Neural cell (in vitro differentiated cells): Measurements from ENCODE around the gene SWAP70. TPM values are rescaled to one million over a fixed set of nuclear protein-coding genes. Genes with fewer than 3 reads are reported as not detected.

ENCODE experiments used
- H2AFZ ChIP-seq: fragments of 200-600, 300-800 bp; sonication (generic), shearing (Covaris generic); 2 replicates; pipeline ENCODE4 v1.6.0; 2014; ENCODE audit warnings: low read depth, mild to moderate bottlenecking, antibody characterized with exemption, low read length, moderate library complexity
- H3F3A ChIP-seq: fragments of 200-600 bp; shearing (Covaris generic); 2 replicates; pipeline ENCODE4 v1.6.1; 2016; ENCODE audit warnings: mild to moderate bottlenecking, moderate library complexity, mixed read lengths, antibody characterized with exemption, low read length; ENCODE audit not compliant: insufficient read depth, poor library complexity, severe bottlenecking
- H3K27ac ChIP-seq: fragments of 200-600, 300-800 bp; sonication (generic), shearing (Covaris generic); 2 replicates; pipeline ENCODE4 v1.5.1; 2014; ENCODE audit warnings: mild to moderate bottlenecking, low read length, moderate library complexity
- H3K27me3 ChIP-seq: fragments of 300-800, 200-600 bp; sonication (generic), shearing (Covaris generic); 2 replicates; pipeline ENCODE4 v1.6.0; 2014; ENCODE audit warnings: mild to moderate bottlenecking, low read depth, low read length, moderate library complexity; ENCODE audit not compliant: insufficient read depth
- H3K36me3 ChIP-seq: fragments of 300-800, 200-600 bp; sonication (generic), shearing (Covaris generic); 2 replicates; pipeline ENCODE4 v1.5.1; 2014; ENCODE audit warnings: mild to moderate bottlenecking, antibody characterized with exemption, low read length, moderate library complexity; ENCODE audit not compliant: insufficient read depth
- H3K4me2 ChIP-seq: fragments of 300-800, 200-600 bp; sonication (generic), shearing (Covaris generic); 2 replicates; pipeline ENCODE4 v1.6.0; 2014; ENCODE audit warnings: mild to moderate bottlenecking, low read length
- H3K4me3 ChIP-seq: fragments of 300-800, 200-600 bp; sonication (generic), shearing (Covaris generic); 2 replicates; pipeline ENCODE4 v1.5.1; 2014; ENCODE audit warnings: mild to moderate bottlenecking, low read length, moderate library complexity
- H3K79me2 ChIP-seq: fragments of 200-600 bp; shearing (Covaris generic); replicated peaks from 2 replicates; pipeline ENCODE4 v1.6.0; 2014; ENCODE audit warnings: mild to moderate bottlenecking, low read length, moderate library complexity; ENCODE audit not compliant: insufficient read depth
- H3K9ac ChIP-seq: fragments of 300-800, 200-600 bp; sonication (generic), shearing (Covaris generic); 2 replicates; pipeline ENCODE4 v1.6.1; 2016; ENCODE audit warnings: mild to moderate bottlenecking, low read length, mixed read lengths
- H3K9me2 ChIP-seq: fragments of 200-600 bp; shearing (Covaris generic); 2 replicates; pipeline ENCODE4 v1.6.1; 2016; ENCODE audit warnings: mild to moderate bottlenecking, low read length, mixed read lengths; ENCODE audit not compliant: insufficient read depth
- H3K9me3 ChIP-seq: fragments of 200-600, 300-800 bp; sonication (generic), shearing (Covaris generic); 2 replicates; pipeline ENCODE4 v1.6.1; 2016; ENCODE audit warnings: mild to moderate bottlenecking, mixed run types, low read length, moderate library complexity, mixed read lengths
- H4K20me1 ChIP-seq: fragments of 200-600 bp; shearing (Covaris generic); 2 replicates; pipeline ENCODE4 v1.6.1; 2016; ENCODE audit warnings: mild to moderate bottlenecking, mixed run types; ENCODE audit not compliant: insufficient read depth
- EP300 ChIP-seq: fragments of 450-650 bp; conservative IDR thresholded peaks from 2 replicates; pipeline ENCODE4 v1.6.1; 2014; ENCODE audit warnings: antibody characterized with exemption, mild to moderate bottlenecking, moderate library complexity; ENCODE audit not compliant: poor library complexity, severe bottlenecking
- EZH2 ChIP-seq: fragments of 200-600, 300-800 bp; shearing (Covaris generic), sonication (generic); IDR thresholded peaks from 2 replicates; pipeline ENCODE4 v1.6.1; 2014; ENCODE audit warnings: antibody characterized with exemption, low read length, borderline replicate concordance, mild to moderate bottlenecking; ENCODE audit not compliant: insufficient read depth, poor library complexity, severe bottlenecking
- MXI1 ChIP-seq: fragments of 450-650 bp; conservative IDR thresholded peaks from 2 replicates; pipeline ENCODE4 v1.6.1; 2014; ENCODE audit warnings: antibody characterized with exemption, mild to moderate bottlenecking; ENCODE audit not compliant: poor library complexity, severe bottlenecking
- POLR2AphosphoS5 ChIP-seq: IDR thresholded peaks from 2 replicates; pipeline ENCODE4 v1.6.1; 2012
- RAD21 ChIP-seq: fragments of 450-650 bp; conservative IDR thresholded peaks from 2 replicates; pipeline ENCODE4 v1.6.1; 2014; ENCODE audit warnings: antibody characterized with exemption, mild to moderate bottlenecking, moderate library complexity
- SMC3 ChIP-seq: fragments of 450-650 bp; conservative IDR thresholded peaks from 2 replicates; pipeline ENCODE4 v1.6.1; 2014; ENCODE audit warnings: antibody characterized with exemption, mild to moderate bottlenecking, moderate library complexity; ENCODE audit not compliant: poor library complexity
- TAF1 ChIP-seq: IDR thresholded peaks from 2 replicates; pipeline ENCODE4 v1.6.1; 2012; ENCODE audit warnings: low read depth
- polyA plus RNA-seq: library from polyadenylated mRNA; depleted of rRNA; stranded (reverse); fragments of >200 nt; gene quantifications from 2 replicates; pipeline ENCODE4 v1.2.3, GENCODE V29; 2014
- TF ChIP-seq, protein P1 (sequence below): IDR thresholded peaks from 2 replicates; pipeline ENCODE4 v1.6.1; 2012; ENCODE audit warnings: borderline replicate concordance
- TF ChIP-seq, protein P2 (sequence below): fragments of 450-650 bp; IDR thresholded peaks from 2 replicates; pipeline ENCODE4 v1.5.1; 2014; ENCODE audit warnings: antibody characterized with exemption, mild to moderate bottlenecking, moderate library complexity; ENCODE audit not compliant: poor library complexity, severe bottlenecking

The SWAP70 gene
- polyA plus RNA-seq, 1 donor from 2014 or later = 1.4 TPM

DNA sequence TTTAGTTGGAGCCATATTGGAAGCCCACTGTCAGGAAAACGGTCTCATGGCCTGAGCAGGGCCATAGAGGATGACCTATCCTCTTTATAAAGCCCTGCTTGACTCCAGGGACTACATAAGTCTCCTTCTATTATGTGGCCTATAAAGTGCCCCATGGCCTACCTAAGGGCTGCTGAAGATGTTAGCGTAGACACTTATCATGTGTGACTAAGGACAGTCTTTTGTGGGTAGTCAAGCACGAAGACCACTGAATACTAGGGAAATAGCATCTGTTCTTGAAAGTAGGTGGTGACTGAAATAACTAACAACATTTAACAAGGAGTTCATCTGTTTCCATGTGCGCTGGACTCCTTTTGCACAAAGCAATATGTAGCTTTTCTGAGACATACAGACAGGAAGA, 117.1 kb downstream of the SWAP70 start:
- no peaks in the 10 kb centered on the region for H3F3A ChIP-seq
- no peaks in the 10 kb centered on the region for H3K9me2 ChIP-seq
- no peaks in the 10 kb centered on the region for H3K9me3 ChIP-seq
- H3K36me3 ChIP-seq = peaks cover 21% of the 10 kb centered on the region
- no peak overlapping the region for H3K9ac ChIP-seq
- no peaks in the 10 kb centered on the region for H4K20me1 ChIP-seq
- no peaks in the 10 kb centered on the region for H3K27me3 ChIP-seq
- no peak overlapping the region for H3K4me3 ChIP-seq
- no peak overlapping the region for H3K27ac ChIP-seq
- H3K4me2 ChIP-seq = no peak overlapping the region
- no peak for TF ChIP-seq EZH2
- TF ChIP-seq EP300 = no peak
- TF ChIP-seq, protein P1, sequence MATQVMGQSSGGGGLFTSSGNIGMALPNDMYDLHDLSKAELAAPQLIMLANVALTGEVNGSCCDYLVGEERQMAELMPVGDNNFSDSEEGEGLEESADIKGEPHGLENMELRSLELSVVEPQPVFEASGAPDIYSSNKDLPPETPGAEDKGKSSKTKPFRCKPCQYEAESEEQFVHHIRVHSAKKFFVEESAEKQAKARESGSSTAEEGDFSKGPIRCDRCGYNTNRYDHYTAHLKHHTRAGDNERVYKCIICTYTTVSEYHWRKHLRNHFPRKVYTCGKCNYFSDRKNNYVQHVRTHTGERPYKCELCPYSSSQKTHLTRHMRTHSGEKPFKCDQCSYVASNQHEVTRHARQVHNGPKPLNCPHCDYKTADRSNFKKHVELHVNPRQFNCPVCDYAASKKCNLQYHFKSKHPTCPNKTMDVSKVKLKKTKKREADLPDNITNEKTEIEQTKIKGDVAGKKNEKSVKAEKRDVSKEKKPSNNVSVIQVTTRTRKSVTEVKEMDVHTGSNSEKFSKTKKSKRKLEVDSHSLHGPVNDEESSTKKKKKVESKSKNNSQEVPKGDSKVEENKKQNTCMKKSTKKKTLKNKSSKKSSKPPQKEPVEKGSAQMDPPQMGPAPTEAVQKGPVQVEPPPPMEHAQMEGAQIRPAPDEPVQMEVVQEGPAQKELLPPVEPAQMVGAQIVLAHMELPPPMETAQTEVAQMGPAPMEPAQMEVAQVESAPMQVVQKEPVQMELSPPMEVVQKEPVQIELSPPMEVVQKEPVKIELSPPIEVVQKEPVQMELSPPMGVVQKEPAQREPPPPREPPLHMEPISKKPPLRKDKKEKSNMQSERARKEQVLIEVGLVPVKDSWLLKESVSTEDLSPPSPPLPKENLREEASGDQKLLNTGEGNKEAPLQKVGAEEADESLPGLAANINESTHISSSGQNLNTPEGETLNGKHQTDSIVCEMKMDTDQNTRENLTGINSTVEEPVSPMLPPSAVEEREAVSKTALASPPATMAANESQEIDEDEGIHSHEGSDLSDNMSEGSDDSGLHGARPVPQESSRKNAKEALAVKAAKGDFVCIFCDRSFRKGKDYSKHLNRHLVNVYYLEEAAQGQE = no peak
- TF ChIP-seq MXI1 = no peak
- TF ChIP-seq SMC3 = no peak
- TF ChIP-seq, protein P2, sequence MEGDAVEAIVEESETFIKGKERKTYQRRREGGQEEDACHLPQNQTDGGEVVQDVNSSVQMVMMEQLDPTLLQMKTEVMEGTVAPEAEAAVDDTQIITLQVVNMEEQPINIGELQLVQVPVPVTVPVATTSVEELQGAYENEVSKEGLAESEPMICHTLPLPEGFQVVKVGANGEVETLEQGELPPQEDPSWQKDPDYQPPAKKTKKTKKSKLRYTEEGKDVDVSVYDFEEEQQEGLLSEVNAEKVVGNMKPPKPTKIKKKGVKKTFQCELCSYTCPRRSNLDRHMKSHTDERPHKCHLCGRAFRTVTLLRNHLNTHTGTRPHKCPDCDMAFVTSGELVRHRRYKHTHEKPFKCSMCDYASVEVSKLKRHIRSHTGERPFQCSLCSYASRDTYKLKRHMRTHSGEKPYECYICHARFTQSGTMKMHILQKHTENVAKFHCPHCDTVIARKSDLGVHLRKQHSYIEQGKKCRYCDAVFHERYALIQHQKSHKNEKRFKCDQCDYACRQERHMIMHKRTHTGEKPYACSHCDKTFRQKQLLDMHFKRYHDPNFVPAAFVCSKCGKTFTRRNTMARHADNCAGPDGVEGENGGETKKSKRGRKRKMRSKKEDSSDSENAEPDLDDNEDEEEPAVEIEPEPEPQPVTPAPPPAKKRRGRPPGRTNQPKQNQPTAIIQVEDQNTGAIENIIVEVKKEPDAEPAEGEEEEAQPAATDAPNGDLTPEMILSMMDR = no peak
- H3K79me2 ChIP-seq = no peaks in the 10 kb centered on the region
- H2AFZ ChIP-seq = no peak overlapping the region

DNA sequence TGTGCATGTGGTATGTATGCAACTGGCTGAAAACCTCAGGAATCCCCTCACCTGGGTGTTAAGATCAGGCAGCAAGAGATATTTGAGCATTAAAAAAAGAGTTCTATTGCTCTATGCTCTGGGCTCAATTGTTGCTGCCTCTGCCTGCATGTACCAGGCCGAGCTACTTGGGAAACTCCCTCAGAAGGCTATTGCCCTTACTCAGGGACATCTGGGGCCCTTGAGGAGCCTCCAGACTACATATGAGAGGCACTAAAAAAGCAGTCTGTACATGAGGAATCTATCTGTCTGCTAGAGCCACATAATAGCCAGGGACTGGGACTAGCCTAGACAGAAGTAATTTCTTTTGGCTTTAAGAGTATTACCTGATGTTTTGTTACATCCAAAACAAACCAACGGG, 120.1 kb downstream of the SWAP70 start:
- Histone ChIP-seq H3K9me3 (no peaks in the 10 kb centered on the region), H3K36me3 (peaks cover 21% of the 10 kb centered on the region), H3K4me2 (no peak overlapping the region), H2AFZ (no peak overlapping the region), H3K27me3 (no peaks in the 10 kb centered on the region), H3K79me2 (no peaks in the 10 kb centered on the region), H3K4me3 (no peak overlapping the region), H3F3A (no peaks in the 10 kb centered on the region), H3K27ac (no peak overlapping the region), H4K20me1 (no peaks in the 10 kb centered on the region), H3K9me2 (no peaks in the 10 kb centered on the region), H3K9ac (no peak overlapping the region)
- TF ChIP-seq SMC3 (no peak), MXI1 (no peak), POLR2AphosphoS5 (no peak)

DNA sequence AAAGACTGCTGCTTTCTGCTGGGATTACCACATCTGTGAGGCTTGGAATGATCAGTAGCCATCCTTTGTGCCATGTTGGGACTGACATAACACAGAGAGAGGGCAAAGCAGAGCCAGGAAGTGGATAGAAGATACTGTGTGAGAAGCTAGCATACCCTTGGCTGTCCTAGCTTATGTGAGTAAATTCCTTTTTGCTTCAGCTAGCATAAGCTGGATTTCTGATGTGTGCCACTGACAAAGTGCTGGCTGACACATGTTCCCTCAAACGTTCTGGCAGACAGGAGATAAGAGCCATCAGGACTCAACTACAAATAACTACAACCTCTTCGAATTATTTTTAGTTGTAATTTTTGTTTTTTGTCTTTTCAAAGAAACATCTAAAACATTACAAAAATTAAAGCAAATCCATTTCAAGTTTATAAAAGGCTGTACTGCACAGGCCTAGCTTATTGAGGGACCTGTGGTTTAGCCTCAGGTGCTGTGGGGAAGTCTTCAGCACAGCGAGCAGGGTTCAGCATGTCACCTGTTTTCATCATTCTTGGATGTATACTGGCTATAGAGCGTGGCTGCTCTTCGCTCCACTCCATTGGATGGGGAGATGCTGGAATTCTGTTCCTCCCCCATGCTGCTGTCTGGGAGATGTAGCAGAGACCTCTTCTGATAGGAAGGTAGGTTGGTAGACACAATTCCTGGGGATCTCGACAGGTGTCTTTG, 120.9 kb downstream of the SWAP70 start:
- no peak overlapping the region for H3K4me2 ChIP-seq
- H3K27me3 ChIP-seq = no peaks in the 10 kb centered on the region
- no peak overlapping the region for H3K4me3 ChIP-seq
- TF ChIP-seq RAD21 (no peak), MXI1 (no peak), POLR2AphosphoS5 (no peak), SMC3 (no peak), EZH2 (no peak), EP300 (no peak), TAF1 (no peak)
- TF ChIP-seq, protein P2 = no peak
- TF ChIP-seq, protein P1 = no peak
- H3K9ac ChIP-seq = no peak overlapping the region
- H3K9me2 ChIP-seq = no peaks in the 10 kb centered on the region
- H3K36me3 ChIP-seq = peaks cover 18% of the 10 kb centered on the region
- no peaks in the 10 kb centered on the region for H3K79me2 ChIP-seq
- no peak overlapping the region for H3K27ac ChIP-seq
- no peaks in the 10 kb centered on the region for H3F3A ChIP-seq
- H2AFZ ChIP-seq = no peak overlapping the region
- no peaks in the 10 kb centered on the region for H3K9me3 ChIP-seq
- no peaks in the 10 kb centered on the region for H4K20me1 ChIP-seq
